H1 (cell line): Measurements from ENCODE around the gene GPS1. TPM values are rescaled to one million over a fixed set of nuclear protein-coding genes. Genes with fewer than 3 reads are reported as not detected.

Source experiments
- CTCF ChIA-PET: fragments of 300-600 bp; sonication (Branson Sonifier 250); formaldehyde crosslinking; loops from one replicate; lab custom pipeline; 2021; ENCODE audit not compliant: partially characterized antibody; lab: Charles Lee
- POLR2A ChIA-PET: fragments of 300-600 bp; sonication (Branson Sonifier 250); formaldehyde crosslinking; loops from one replicate; lab custom pipeline; 2021; ENCODE audit warnings: inconsistent platforms; ENCODE audit not compliant: partially characterized antibody; lab: Charles Lee
- DNase-seq, 2 experiments: peaks; one replicate each; pipeline versions ENCODE4 v3.0.0 to v3.0.0-alpha.2; 2010 to 2022; ENCODE audit warnings: low spot score in 2 of 2, low read depth in 1 of 2, mixed read lengths in 1 of 2
- FAIRE-seq: peaks from 2 replicates; lab custom pipeline; 2011; peaks lifted over from hg19 to GRCh38; lab: Jason Lieb, UNC
- H2AFZ ChIP-seq: 2 replicates; pipeline ENCODE4 v1.8.1; 2012; ENCODE audit warnings: low read length, inconsistent platforms
- H2AK5ac ChIP-seq: 2 replicates; pipeline ENCODE4 v1.6.1; 2013; ENCODE audit warnings: low read depth, low read length
- H2BK120ac ChIP-seq: replicated peaks from 2 replicates; pipeline ENCODE3; 2013; ENCODE audit warnings: low read depth, low read length, inconsistent platforms
- H2BK12ac ChIP-seq: 2 replicates; pipeline ENCODE4 v1.6.1; 2013; ENCODE audit warnings: low read depth, low read length
- H2BK15ac ChIP-seq: 2 replicates; pipeline ENCODE4 v1.6.1; 2013; ENCODE audit warnings: low read length
- H2BK20ac ChIP-seq: 2 replicates; pipeline ENCODE4 v1.6.1; 2013; ENCODE audit warnings: low read length
- H2BK5ac ChIP-seq: 2 replicates; pipeline ENCODE4 v1.6.1; 2013; ENCODE audit warnings: low read depth, low read length
- H3K14ac ChIP-seq: 2 replicates; pipeline ENCODE4 v1.6.1; 2013; ENCODE audit warnings: inconsistent platforms; ENCODE audit not compliant: insufficient read length
- H3K18ac ChIP-seq: 2 replicates; pipeline ENCODE4 v1.6.1; 2013; ENCODE audit warnings: low read length; ENCODE audit errors: extremely low read depth
- H3K23ac ChIP-seq: 2 replicates; pipeline ENCODE4 v1.6.1; 2013; ENCODE audit warnings: inconsistent platforms; ENCODE audit not compliant: insufficient read length
- H3K23me2 ChIP-seq: 2 replicates; pipeline ENCODE4 v1.6.1; 2013; ENCODE audit warnings: low read depth, low read length
- H3K27ac ChIP-seq: 2 replicates; pipeline ENCODE4 v1.6.1; 2011; ENCODE audit warnings: low read depth, low read length, inconsistent platforms
- H3K27me3 ChIP-seq, 4 experiments: replicated peaks in 1 of 4; 1 replicate in 1 of 4; 2 replicates in 3 of 4; pipeline versions ENCODE4 v1.6.1 to v1.8.1; 2011 to 2013; ENCODE audit warnings: low read length in 3 of 4, mild to moderate bottlenecking in 3 of 4, inconsistent platforms in 2 of 4, mixed read lengths in 2 of 4, moderate library complexity in 1 of 4; ENCODE audit not compliant: control insufficient read depth in 3 of 4, insufficient read depth in 3 of 4; ENCODE audit errors: extremely low read depth in 1 of 4
- H3K36me3 ChIP-seq, 4 experiments: 2 replicates each; pipeline versions ENCODE4 v1.6.1 to v1.8.1; 2011 to 2013; ENCODE audit warnings: mild to moderate bottlenecking in 4 of 4, low read length in 3 of 4, moderate library complexity in 2 of 4, control low read depth in 1 of 4, inconsistent platforms in 1 of 4; ENCODE audit not compliant: insufficient read depth in 4 of 4, control insufficient read depth in 2 of 4
- H3K4ac ChIP-seq: replicated peaks from 2 replicates; pipeline ENCODE3; 2013; ENCODE audit warnings: low read length, low read depth, mixed read lengths, inconsistent platforms; ENCODE audit not compliant: insufficient read length
- H3K4me1 ChIP-seq, 4 experiments: replicated peaks in 1 of 4; 1 replicate in 1 of 4; 2 replicates in 3 of 4; pipeline versions ENCODE4 v1.6.1 to v1.8.1; 2011 to 2013; ENCODE audit warnings: low read length in 3 of 4, inconsistent platforms in 2 of 4, mixed read lengths in 1 of 4; ENCODE audit not compliant: insufficient read depth in 4 of 4, control insufficient read depth in 3 of 4
- H3K4me2 ChIP-seq, 2 experiments: 2 replicates each; pipeline versions ENCODE4 v1.6.1 to v1.8.1; 2011 to 2013; ENCODE audit warnings: low read depth in 2 of 2, low read length in 2 of 2, control low read depth in 1 of 2, inconsistent platforms in 1 of 2, mild to moderate bottlenecking in 1 of 2; ENCODE audit not compliant: insufficient read depth in 1 of 2
- H3K4me3 ChIP-seq, 4 experiments: fragments of 200-600, 300-600 bp in 1 of 4; sonication (generic), shearing (Covaris generic), sonication (Bioruptor Twin) in 1 of 4; 2 replicates each; pipeline versions ENCODE4 v1.5.1 to v1.8.1; 2011 to 2016; ENCODE audit warnings: low read length in 4 of 4, low read depth in 3 of 4, control low read depth in 2 of 4, inconsistent platforms in 2 of 4, mild to moderate bottlenecking in 2 of 4, mixed read lengths in 1 of 4, moderate library complexity in 1 of 4; ENCODE audit not compliant: insufficient read depth in 2 of 4; ENCODE audit errors: extremely low read depth in 1 of 4
- H3K56ac ChIP-seq: replicated peaks from 2 replicates; pipeline ENCODE3; 2013; ENCODE audit warnings: low read depth, mild to moderate bottlenecking, mixed read lengths, low read length, inconsistent platforms; ENCODE audit not compliant: insufficient read length
- H3K79me1 ChIP-seq: 2 replicates; pipeline ENCODE4 v1.6.1; 2013; ENCODE audit warnings: low read depth, low read length, control low read depth
- H3K79me2 ChIP-seq, 2 experiments: 2 replicates each; pipeline versions ENCODE4 v1.6.1 to v1.8.1; 2012 to 2013; ENCODE audit warnings: low read length in 2 of 2, mild to moderate bottlenecking in 2 of 2, inconsistent platforms in 1 of 2; ENCODE audit not compliant: insufficient read depth in 2 of 2, control insufficient read depth in 1 of 2
- H3K9ac ChIP-seq, 4 experiments: replicated peaks in 1 of 4; 1 replicate in 1 of 4; 2 replicates in 3 of 4; pipeline versions ENCODE4 v1.6.1 to v1.8.1; 2011 to 2013; ENCODE audit warnings: low read depth in 3 of 4, low read length in 3 of 4, control low read depth in 2 of 4, mild to moderate bottlenecking in 2 of 4, moderate library complexity in 2 of 4, inconsistent platforms in 1 of 4; ENCODE audit errors: extremely low read depth in 1 of 4
- H3K9me3 ChIP-seq, 2 experiments: 2 replicates each; pipeline versions ENCODE4 v1.6.1 to v1.8.1; 2012 to 2013; ENCODE audit warnings: mild to moderate bottlenecking in 2 of 2, moderate library complexity in 2 of 2, control low read depth in 1 of 2, inconsistent platforms in 1 of 2, low read depth in 1 of 2, low read length in 1 of 2, mixed read lengths in 1 of 2; ENCODE audit not compliant: insufficient read depth in 2 of 2
- H4K20me1 ChIP-seq, 2 experiments: replicated peaks in 1 of 2; 2 replicates each; pipeline versions ENCODE3 to v1.8.1; 2011 to 2013; ENCODE audit warnings: inconsistent platforms in 2 of 2, low read length in 2 of 2, mild to moderate bottlenecking in 1 of 2; ENCODE audit not compliant: insufficient read depth in 2 of 2, control insufficient read depth in 1 of 2
- H4K5ac ChIP-seq: 2 replicates; pipeline ENCODE4 v1.6.1; 2013; ENCODE audit warnings: low read length, low read depth, mixed read lengths, inconsistent platforms; ENCODE audit not compliant: insufficient read length
- H4K8ac ChIP-seq: 2 replicates; pipeline ENCODE4 v1.8.0; 2013; ENCODE audit warnings: mild to moderate bottlenecking, moderate library complexity, low read length, inconsistent platforms; ENCODE audit not compliant: insufficient read depth; ENCODE audit errors: extremely low read depth
- H4K91ac ChIP-seq: replicated peaks from 2 replicates; pipeline ENCODE3; 2013; ENCODE audit warnings: low read length, mixed read lengths, inconsistent platforms; ENCODE audit not compliant: insufficient read length
- CHD1 ChIP-seq: IDR thresholded peaks from 2 replicates; pipeline ENCODE4 v1.6.1; 2012; ENCODE audit warnings: low read depth, low read length, improper control_type of control experiment
- MAFK ChIP-seq: IDR thresholded peaks from 2 replicates; pipeline ENCODE4 v1.6.1; 2012; ENCODE audit warnings: low read depth, mild to moderate bottlenecking, improper control_type of control experiment, low read length
- NANOG ChIP-seq: IDR thresholded peaks from 2 replicates; pipeline ENCODE4 v1.6.1; 2011; ENCODE audit warnings: low read length, low read depth, mild to moderate bottlenecking, inconsistent platforms; ENCODE audit not compliant: insufficient read depth, poor library complexity, severe bottlenecking
- SAP30 ChIP-seq: fragments of 300-600 bp; sonication (generic); IDR thresholded peaks from 2 replicates; pipeline ENCODE4 v1.7.1; 2012; ENCODE audit warnings: low read length, moderate library complexity, mild to moderate bottlenecking, inconsistent platforms; ENCODE audit not compliant: insufficient read depth, insufficient replicate concordance
- TEAD4 ChIP-seq: IDR thresholded peaks from 2 replicates; pipeline ENCODE4 v1.6.1; 2012; ENCODE audit warnings: low read depth, low read length, inconsistent platforms, mixed read lengths
- WGBS, 2 experiments: shearing (Covaris generic) in 1 of 2; methylation state at CpG; one replicate each; pipeline versions ENCODE4 v1.1.6 to v1.1.7; 2013 to 2015; ENCODE audit warnings: low lambda C conversion rate in 2 of 2, mixed read lengths in 2 of 2, inconsistent platforms in 1 of 2, low coverage in 1 of 2, missing lambda C conversion rate in 1 of 2; ENCODE audit not compliant: insufficient replicate concordance in 2 of 2, insufficient coverage in 1 of 2, insufficient read length in 1 of 2; ENCODE audit errors: extremely low coverage in 1 of 2, missing lambda C conversion rate in 1 of 2; 5-methylcytosine and 5-hydroxymethylcytosine counted together
- polyA plus RNA-seq, 7 experiments: library from polyadenylated mRNA; depleted of rRNA in 3 of 7; stranded (reverse) in 5 of 7; unstranded in 2 of 7; fragments of >200 nt in 5 of 7; fragments of 200-250 nt in 2 of 7; gene quantifications; 1 replicate in 5 of 7; 2 replicates in 1 of 7; 4 replicates in 1 of 7; pipeline versions ENCODE4 v1.2.1 to v1.2.3, GENCODE V29; 2011 to 2013; ENCODE audit warnings: missing spikeins in 2 of 7, mixed read lengths in 2 of 7
- total RNA-seq: library from RNA; stranded (reverse); fragmentation: NEBNext Ultra II Directional; extraction: Animal tissue kit (Norgen Biotek cat#: 25700); gene quantifications from 2 replicates; pipeline ENCODE4 v1.2.1, GENCODE V29; 2021
- TF ChIP-seq, protein P1 (sequence below): IDR thresholded peaks from 2 replicates; pipeline ENCODE4 v1.6.1; 2012; ENCODE audit warnings: inconsistent platforms

The GPS1 gene
- total and polyA plus RNA-seq, 2 of the 8 experiments (the other 6 are each of a cell fraction or from before 2014, with no cell fraction given): 153 to 277 TPM

DNA sequence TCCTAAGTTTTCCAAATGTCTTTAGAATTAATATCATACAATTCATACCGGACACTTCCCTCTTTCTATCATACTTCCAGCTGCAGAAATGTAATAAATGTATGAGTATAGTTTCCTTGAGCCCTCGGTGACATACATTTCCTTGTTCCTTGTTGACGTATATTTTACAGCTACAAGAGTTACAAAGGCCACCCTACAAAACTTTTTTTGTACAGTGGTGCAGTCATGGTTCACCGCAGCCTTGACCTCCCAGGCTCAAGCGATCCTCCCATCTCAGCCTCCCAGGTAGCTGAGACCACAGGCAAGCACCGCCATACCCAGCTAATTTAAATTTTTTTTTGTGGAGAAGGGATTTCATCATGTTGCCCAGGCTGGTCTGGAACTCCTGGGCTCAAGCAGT is 21.1 kb downstream of the GPS1 start:
- CTCF ChIA-PET: interaction anchor here (0.6 to 1.0 kb wide), 6 partner anchors 9 to 51 kb away, joined by 3 to 4 read pairs (median 3); no protein-coding TSS in a partner anchor

More for the DNA sequence above, 21.1 kb downstream of the GPS1 start:
- no peaks in the 10 kb centered on the region for H3K4me1 ChIP-seq
- H4K8ac ChIP-seq: no peak overlapping the region
- H3K79me2 ChIP-seq: no peaks in the 10 kb centered on the region
- no peak overlapping the region for H2AK5ac ChIP-seq
- no peaks in the 10 kb centered on the region for H3K9me3 ChIP-seq
- FAIRE-seq (no peak), DNase-seq (no peak)
- H2BK120ac ChIP-seq: no peak overlapping the region
- H4K20me1 ChIP-seq: peaks cover 2 to 3% of the 10 kb centered on the region in 2 experiments
- H2BK5ac ChIP-seq: no peak overlapping the region
- H3K4me2 ChIP-seq: no peak overlapping the region
- POLR2A ChIA-PET: interaction anchor here (0.6 to 16.2 kb wide), 5 partner anchors 7 to 42 kb away, joined by 3 to 161 read pairs (median 48); partner anchors contain the start of genes DUS1L, FASN, GPS1 and RFNG
- H3K9ac ChIP-seq: no peak overlapping the region
- TF ChIP-seq MAFK (no peak), SAP30 (no peak), NANOG (no peak), CHD1 (no peak), TEAD4 (no peak)
- TF ChIP-seq, protein P1, sequence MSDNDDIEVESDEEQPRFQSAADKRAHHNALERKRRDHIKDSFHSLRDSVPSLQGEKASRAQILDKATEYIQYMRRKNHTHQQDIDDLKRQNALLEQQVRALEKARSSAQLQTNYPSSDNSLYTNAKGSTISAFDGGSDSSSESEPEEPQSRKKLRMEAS: no peak
- no peak overlapping the region for H3K14ac ChIP-seq
- H3K23me2 ChIP-seq: no peaks in the 10 kb centered on the region
- no peak overlapping the region for H3K18ac ChIP-seq
- H2BK15ac ChIP-seq: no peak overlapping the region
- H2AFZ ChIP-seq: no peak overlapping the region
- H3K79me1 ChIP-seq: no peaks in the 10 kb centered on the region
- no peak overlapping the region for H3K56ac ChIP-seq
- no peak overlapping the region for H2BK12ac ChIP-seq
- H3K36me3 ChIP-seq: peaks cover 0 to 3% (median 0%) of the 10 kb centered on the region in 4 experiments; a peak in 1 of 8 replicates
- no peak overlapping the region for H3K23ac ChIP-seq
- H3K27ac ChIP-seq: no peak overlapping the region
- H4K5ac ChIP-seq: no peak overlapping the region
- no peaks in the 10 kb centered on the region; a peak in 1 of 7 replicates for H3K27me3 ChIP-seq
- H4K91ac ChIP-seq: no peak overlapping the region
- no peak overlapping the region for H3K4me3 ChIP-seq
- H3K4ac ChIP-seq: no peak overlapping the region
- WGBS, 2 experiments: 83% methylated on average over 6 of the region's 6 CpGs; no CpG with 5 or more reads in 1 of the 2 experiments
- no peak overlapping the region for H2BK20ac ChIP-seq
